GM21619 (cell line): ENCODE results near the gene SHANK3.
"Not testable (repeated sequence)": the region's sequence is repeated elsewhere in the genome, so short reads cannot be mapped to it uniquely, and the experiment has no call there.

ENCODE experiments used
- ATAC-seq: cut with Tn5 transposase; IDR thresholded peaks from one replicate; pipeline ENCODE4 v1.9.1; 2021; ENCODE audit not compliant: unreplicated experiment

The SHANK3 gene

DNA sequence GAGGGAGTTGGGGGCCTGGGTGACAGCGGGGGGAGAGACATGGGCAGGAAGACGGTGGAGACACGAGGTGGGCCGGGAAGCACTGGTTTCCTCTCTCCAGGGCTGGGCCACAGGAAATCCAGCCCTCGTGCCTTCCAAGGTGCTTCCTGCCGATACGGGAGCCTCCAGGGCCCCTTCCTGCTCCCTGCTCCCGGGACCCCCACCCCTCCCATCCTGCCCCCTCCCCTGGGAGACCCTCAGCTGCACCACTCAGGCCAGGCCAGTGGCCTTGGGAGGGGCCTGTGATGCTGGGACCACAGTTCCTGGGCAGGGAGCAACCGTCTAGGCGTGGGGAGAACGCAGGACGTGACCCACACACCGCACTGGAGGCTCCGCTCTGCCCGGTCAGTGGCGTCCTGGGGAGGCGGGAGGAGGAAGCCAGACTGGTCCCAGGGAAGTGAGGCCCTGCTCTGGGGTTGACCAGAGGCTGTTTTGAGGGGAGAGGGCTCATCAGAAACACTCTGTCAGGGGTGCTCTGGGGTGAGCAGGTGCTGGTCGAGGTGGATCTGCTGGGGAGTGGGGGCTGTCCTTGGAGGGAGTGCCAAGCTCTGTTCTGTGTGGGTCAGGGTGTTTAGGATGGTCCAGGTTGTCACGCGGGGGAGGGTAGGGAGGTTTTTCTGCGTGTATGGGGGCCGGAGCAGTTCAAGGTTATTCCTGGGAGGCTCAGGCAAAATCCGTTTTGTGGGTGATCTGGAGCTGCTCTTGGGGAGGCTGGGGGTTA lies at the start of gene SHANK3:
Gene SHANK3 (plus strand): TSS at position 353 of the 760 bp plus-strand sequence.
- no peak for ATAC-seq

DNA sequence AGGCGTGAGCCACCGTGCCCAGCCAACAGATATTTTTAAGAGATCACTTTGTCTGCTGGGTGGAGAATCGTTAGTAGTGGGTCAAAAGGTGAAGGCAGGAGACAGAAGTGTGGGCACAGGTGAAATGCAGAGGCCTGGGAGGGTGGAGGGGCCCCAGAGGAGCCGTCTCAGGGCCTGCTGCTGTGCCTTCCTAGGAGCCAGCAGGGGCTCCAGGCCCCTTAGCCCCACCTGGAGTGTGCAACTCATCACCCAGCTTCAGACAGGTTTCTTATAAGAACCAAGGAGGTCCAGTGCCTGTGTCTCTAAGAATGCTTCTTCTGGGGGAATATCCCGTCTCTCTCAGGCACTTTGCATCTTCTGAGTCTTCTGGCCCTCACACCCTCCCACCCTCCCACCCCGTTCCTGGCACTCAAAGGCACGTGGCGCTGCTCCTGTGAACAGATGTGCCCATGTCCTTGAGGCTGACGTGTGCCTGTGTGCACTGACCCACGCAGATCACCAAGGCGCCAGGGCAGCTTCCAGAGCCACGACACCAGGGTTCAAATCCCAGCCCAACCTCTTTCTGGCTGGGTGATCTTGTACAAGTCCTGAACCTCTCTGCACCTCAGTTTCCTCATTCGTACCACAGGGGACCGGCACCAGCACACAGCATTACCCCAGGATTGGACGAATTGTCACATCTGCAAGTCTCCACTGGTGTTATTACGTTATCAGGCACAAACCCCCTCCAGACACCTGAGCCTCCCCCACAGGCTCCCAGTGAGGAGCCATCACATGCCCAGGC lies 48.1 kb upstream of the SHANK3 start:
- no peak for ATAC-seq

DNA sequence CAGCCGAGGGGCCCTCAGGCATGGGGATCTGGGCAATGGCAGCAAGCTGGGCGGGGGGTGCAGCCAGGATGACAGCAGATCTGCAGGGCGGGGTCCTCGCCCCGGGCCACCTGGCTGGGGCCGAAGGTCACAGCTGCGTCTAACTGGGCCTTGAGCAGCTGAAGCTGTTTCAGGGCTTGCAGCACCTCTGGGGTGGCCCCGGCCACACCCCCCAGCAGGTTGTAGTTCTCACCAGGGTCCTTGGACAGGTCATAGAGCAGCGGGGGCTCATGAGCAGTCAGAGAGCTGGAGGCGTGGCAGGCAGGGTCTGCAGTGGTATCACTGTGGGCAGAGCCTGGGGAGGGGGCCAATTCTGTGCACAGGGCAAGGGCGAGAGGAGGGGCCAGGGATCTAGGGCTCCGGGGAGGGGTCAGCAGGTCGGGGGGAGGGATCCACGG lies 47.5 kb upstream of the SHANK3 start:
- ATAC-seq: no peak

GRCh38 chr22:50625568-50626313 lies 46.9 kb upstream of the SHANK3 start:
- ATAC-seq: no peak

GRCh38 chr22:50626314-50626849 lies 46.2 kb upstream of the SHANK3 start:
- no peak for ATAC-seq

- ATAC-seq: no peak
Observed at GRCh38 chr22:50626850-50627641, 45.6 kb upstream of the SHANK3 start.

- peak; percentile 62 for ATAC-seq
Observed at GRCh38 chr22:50627642-50628542, 44.7 kb upstream of the SHANK3 start, which contains the start of gene ARSA. TSS of gene ARSA (minus strand) at chr22:50628152. CDS start at chr22:50627779, 373 bp downstream.

- ATAC-seq: no peak
Observed at GRCh38 chr22:50628543-50629134, 44.0 kb upstream of the SHANK3 start.

DNA sequence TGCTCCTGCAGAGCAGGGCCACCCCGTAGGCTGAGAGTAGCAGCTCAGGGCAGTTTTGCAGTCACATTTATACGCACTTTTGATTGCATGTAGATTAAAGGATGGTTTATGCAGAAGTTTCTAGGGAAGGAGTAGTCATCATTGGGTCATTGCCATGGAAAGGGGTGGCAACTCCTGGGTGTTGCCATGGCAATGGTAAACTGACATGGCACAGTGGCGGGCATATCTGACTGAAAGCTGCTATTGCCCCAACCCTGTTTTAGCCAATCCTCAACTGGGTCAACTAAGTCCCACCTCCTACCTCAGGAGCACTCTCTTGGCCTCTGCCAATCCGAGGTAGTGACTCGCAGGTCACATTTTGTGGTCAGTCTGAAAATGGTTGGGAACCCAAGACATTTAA lies 42.2 kb upstream of the SHANK3 start:
- no peak for ATAC-seq

GRCh38 chr22:50633086-50633485 lies 39.5 kb upstream of the SHANK3 start:
- ATAC-seq: no peak

DNA sequence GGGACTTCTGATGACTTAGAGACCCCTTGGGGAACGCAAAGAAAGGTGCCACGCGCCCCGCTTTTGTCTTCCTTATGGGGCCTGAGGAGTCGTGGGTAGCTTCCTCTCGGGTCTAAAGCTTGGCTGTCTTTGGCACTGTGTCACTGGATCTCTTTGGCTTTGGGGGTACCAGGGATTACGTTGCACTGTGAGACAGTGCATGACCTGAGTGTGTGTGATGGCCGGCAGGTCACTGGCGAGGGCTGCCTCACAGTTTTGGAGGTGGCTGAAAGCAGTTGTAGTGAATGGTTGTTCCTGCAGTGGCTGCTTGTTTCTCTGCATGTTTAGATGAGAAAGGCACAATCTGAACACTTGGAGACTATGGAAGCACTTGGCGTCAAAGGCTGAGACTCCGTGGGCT lies 38.9 kb upstream of the SHANK3 start:
- ATAC-seq: no peak

- ATAC-seq: no peak
Observed at GRCh38 chr22:50635591-50635990, 37.0 kb upstream of the SHANK3 start.

- not testable (repeated sequence) for ATAC-seq
Observed at GRCh38 chr22:50640296-50640695, 32.3 kb upstream of the SHANK3 start.

GRCh38 chr22:50640857-50641647 lies 31.6 kb upstream of the SHANK3 start:
- no peak for ATAC-seq

GRCh38 chr22:50641696-50642607 lies 30.7 kb upstream of the SHANK3 start:
- ATAC-seq: no peak

DNA sequence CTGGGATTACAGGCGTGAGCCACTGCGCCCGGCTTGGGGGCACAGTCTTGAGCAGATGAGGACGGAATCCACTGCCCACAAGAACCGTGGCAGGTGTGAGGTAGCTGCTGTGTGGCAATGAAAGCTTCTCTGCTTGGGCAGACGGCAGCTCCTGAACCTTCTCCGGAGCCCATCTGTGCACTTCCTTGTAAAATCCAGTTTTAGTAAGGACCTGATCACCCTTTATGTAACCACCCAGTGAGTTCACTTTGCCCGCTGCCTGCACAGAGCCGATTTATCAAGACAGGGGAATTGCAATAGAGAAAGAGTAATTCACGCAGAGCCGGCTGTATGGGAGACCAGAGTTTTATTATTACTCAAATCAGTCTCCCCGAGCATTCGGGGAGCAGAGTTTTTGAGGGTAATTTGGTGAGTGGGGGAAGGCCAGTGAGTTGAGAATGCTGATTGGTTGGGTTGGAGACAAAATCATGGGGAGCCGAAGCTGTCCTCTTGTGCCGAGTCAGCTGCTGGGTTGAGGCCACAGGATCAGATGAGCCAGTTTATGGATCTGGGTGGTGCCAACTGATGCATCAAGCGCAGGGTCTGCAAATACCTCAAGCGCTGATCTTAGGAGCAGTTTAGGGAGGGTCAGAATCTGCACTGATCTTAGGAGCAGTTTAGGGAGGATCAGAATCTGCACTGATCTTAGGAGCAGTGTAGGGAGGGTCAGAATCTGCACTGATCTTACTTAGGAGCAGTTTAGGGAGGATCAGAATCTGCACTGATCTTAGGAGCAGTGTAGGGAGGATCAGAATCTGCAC lies 29.4 kb upstream of the SHANK3 start:
- not testable (repeated sequence) for ATAC-seq
